Astrocyte (in vitro differentiated cells and primary cell): ENCODE measurements around the gene SETDB2. TPM values are rescaled to one million over a fixed set of nuclear protein-coding genes. Genes with fewer than 3 reads are reported as not detected.

Experiments
- DNase-seq: peaks from one replicate; pipeline ENCODE4 v3.0.0-alpha.2; 2010; ENCODE audit warnings: low read depth
- FAIRE-seq: peaks from 2 replicates; lab custom pipeline; 2011; peaks lifted over from hg19 to GRCh38; lab: Jason Lieb, UNC
- H2AFZ ChIP-seq: 2 replicates; pipeline ENCODE4 v1.6.0; 2012; ENCODE audit warnings: low read depth, low read length, inconsistent platforms
- H3K27ac ChIP-seq: 2 replicates; pipeline ENCODE4 v1.5.1; 2011; ENCODE audit warnings: low read depth, low read length, inconsistent platforms
- H3K27me3 ChIP-seq: 2 replicates; pipeline ENCODE4 v1.6.0; 2011; ENCODE audit warnings: low read length, inconsistent platforms; ENCODE audit not compliant: insufficient read depth
- H3K36me3 ChIP-seq: 2 replicates; pipeline ENCODE4 v1.5.1; 2011; ENCODE audit warnings: low read length, inconsistent platforms; ENCODE audit not compliant: insufficient read depth
- H3K4me1 ChIP-seq: 2 replicates; pipeline ENCODE4 v1.5.1; 2011; ENCODE audit warnings: low read length, inconsistent platforms; ENCODE audit not compliant: insufficient read depth
- H3K4me2 ChIP-seq: 2 replicates; pipeline ENCODE4 v1.6.0; 2012; ENCODE audit warnings: low read length, inconsistent platforms
- H3K4me3 ChIP-seq: 2 replicates; pipeline ENCODE4 v1.5.1; 2011; ENCODE audit warnings: low read depth, mild to moderate bottlenecking, low read length, inconsistent platforms; ENCODE audit not compliant: insufficient read depth
- H3K79me2 ChIP-seq: 2 replicates; pipeline ENCODE4 v1.6.0; 2012; ENCODE audit warnings: mild to moderate bottlenecking, low read length, inconsistent platforms; ENCODE audit not compliant: insufficient read depth
- H3K9ac ChIP-seq: 2 replicates; pipeline ENCODE4 v1.6.0; 2012; ENCODE audit warnings: mild to moderate bottlenecking, low read length, inconsistent platforms
- H3K9me3 ChIP-seq: 2 replicates; pipeline ENCODE4 v1.5.1; 2012; ENCODE audit warnings: low read depth, mild to moderate bottlenecking, low read length, inconsistent platforms; ENCODE audit not compliant: insufficient read depth
- H4K20me1 ChIP-seq: 2 replicates; pipeline ENCODE4 v1.6.0; 2012; ENCODE audit warnings: low read length, inconsistent platforms; ENCODE audit not compliant: insufficient read depth
- H3K27ac Mint-ChIP-seq: one replicate; pipeline ENCODE4 v1.8.0; 2021; ENCODE audit warnings: mild to moderate bottlenecking, mixed read lengths; ENCODE audit not compliant: unreplicated experiment
- H3K27me3 Mint-ChIP-seq: one replicate; pipeline ENCODE4 v1.8.0; 2021; ENCODE audit warnings: low read depth, mixed read lengths; ENCODE audit not compliant: unreplicated experiment
- H3K36me3 Mint-ChIP-seq: one replicate; pipeline ENCODE4 v1.8.0; 2021; ENCODE audit warnings: low read depth, mixed read lengths; ENCODE audit not compliant: unreplicated experiment
- H3K4me1 Mint-ChIP-seq: one replicate; pipeline ENCODE4 v1.8.0; 2021; ENCODE audit warnings: low read depth, mixed read lengths; ENCODE audit not compliant: unreplicated experiment
- H3K4me3 Mint-ChIP-seq: one replicate; pipeline ENCODE4 v1.8.0; 2021; ENCODE audit warnings: mild to moderate bottlenecking, moderate library complexity, mixed read lengths; ENCODE audit not compliant: unreplicated experiment
- H3K9me3 Mint-ChIP-seq: one replicate; pipeline ENCODE4 v1.8.0; 2021; ENCODE audit warnings: mild to moderate bottlenecking, mixed read lengths; ENCODE audit not compliant: unreplicated experiment
- CTCF ChIP-seq: IDR thresholded peaks from 2 replicates; pipeline ENCODE4 v1.5.1; 2011; ENCODE audit warnings: low read depth, mild to moderate bottlenecking, inconsistent platforms, low read length, moderate library complexity; ENCODE audit not compliant: insufficient read depth
- EZH2 ChIP-seq: IDR thresholded peaks from 2 replicates; pipeline ENCODE4 v1.6.1; 2012; ENCODE audit warnings: mild to moderate bottlenecking, low read length, inconsistent platforms; ENCODE audit not compliant: insufficient read depth
- total RNA-seq: library from RNA; stranded (reverse); gene quantifications from 2 replicates; pipeline ENCODE4 v1.2.1, GENCODE V29; 2021

SETDB2 gene
- total RNA-seq, 1 donor from 2014 or later, result 5.8 TPM

DNA sequence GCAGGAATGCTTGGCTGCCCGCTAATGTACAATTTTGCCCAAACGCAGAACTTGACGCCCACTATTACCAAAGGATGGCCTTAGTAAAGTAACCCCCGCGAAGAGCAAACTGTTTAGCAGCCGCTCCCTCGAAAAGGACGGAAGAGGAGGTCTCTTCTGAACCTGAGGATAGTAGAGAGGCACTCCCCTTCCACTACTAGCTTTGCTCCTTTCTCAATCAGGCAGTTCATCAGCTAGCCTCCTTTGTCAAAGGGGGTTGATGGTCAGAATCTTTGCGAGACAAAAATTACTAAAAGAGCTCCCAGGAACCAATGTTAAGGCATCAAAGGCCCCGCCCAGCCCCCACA is 744 bp upstream of the SETDB2 start:
- peak overlapping the region; percentile 95 for H3K4me2 ChIP-seq
- Mint-ChIP-seq H3K36me3 (peaks cover 2% of the 10 kb centered on the region), H3K4me1 (peaks cover 4% of the 10 kb centered on the region), H3K27ac (peak overlapping the region; percentile 99), H3K9me3 (peaks cover 2% of the 10 kb centered on the region), H3K4me3 (peak overlapping the region; percentile 99), H3K27me3 (no peaks in the 10 kb centered on the region)
- TF ChIP-seq EZH2 (no peak), CTCF (no peak)
- peak overlapping the region; percentile 92 for H3K9ac ChIP-seq
- H3K27me3 ChIP-seq, result no peaks in the 10 kb centered on the region
- H3K79me2 ChIP-seq, result peaks cover 6% of the 10 kb centered on the region
- H4K20me1 ChIP-seq, result no peaks in the 10 kb centered on the region
- FAIRE-seq, result no peak
- peak overlapping the region; percentile 95 for H2AFZ ChIP-seq
- peaks cover 7% of the 10 kb centered on the region for H3K4me1 ChIP-seq
- peak overlapping the region; percentile 90 for H3K4me3 ChIP-seq
- H3K27ac ChIP-seq, result peak overlapping the region; percentile 96
- H3K36me3 ChIP-seq, result no peaks in the 10 kb centered on the region
- peak; percentile 17 for DNase-seq
- no peaks in the 10 kb centered on the region for H3K9me3 ChIP-seq

DNA sequence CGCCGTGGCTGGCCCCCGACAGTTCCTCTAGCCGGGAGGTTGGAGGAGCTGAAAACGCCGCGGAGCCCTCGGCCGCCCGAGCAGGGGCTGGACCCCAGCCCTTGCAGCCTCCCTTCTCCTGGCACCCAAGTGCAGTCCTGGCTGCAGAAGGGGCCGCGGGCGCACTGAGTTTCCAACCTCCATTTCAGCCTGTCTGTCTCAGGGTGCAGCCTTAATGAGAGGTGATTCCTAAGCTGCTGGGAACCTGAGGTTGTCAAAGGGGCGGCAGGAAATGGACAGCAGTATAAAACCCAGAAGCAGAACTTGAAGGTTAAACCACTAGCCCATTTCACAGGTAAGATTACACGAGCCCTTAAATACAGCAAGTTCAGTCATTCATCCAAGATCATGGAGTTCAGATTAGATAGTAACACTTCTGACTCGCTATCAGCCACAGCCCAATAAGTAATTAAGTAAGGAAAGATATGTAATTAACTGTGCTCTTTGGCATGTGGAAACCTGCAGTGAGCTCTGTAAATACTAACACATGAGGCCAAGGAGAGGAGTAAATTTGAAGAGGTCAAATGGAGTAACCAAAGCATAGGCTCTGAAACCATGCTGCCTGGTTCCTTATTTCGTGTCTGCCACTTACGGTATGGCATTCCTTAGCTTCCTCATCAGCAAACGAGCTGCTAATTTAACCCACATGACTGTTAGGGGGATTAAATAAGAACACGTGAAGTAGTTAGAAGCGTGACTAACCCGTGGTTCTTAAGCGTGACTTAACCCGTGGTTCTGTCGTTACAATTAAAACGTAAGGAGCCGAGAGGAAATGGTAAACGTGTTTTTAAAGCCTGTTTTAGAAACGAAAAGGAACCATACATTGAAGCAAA is 686 bp downstream of the SETDB2 start:
- Histone ChIP-seq H3K36me3 (no peaks in the 10 kb centered on the region), H4K20me1 (no peaks in the 10 kb centered on the region), H3K79me2 (peaks cover 6% of the 10 kb centered on the region), H3K27ac (peak overlapping the region; percentile 80), H3K9me3 (no peaks in the 10 kb centered on the region), H3K4me3 (peak overlapping the region; percentile 90), H3K4me2 (peak overlapping the region; percentile 95), H3K27me3 (no peaks in the 10 kb centered on the region), H3K4me1 (peaks cover 7% of the 10 kb centered on the region), H2AFZ (peak overlapping the region; percentile 89), H3K9ac (peak overlapping the region; percentile 92)
- Mint-ChIP-seq H3K36me3 (peaks cover 2% of the 10 kb centered on the region), H3K27me3 (no peaks in the 10 kb centered on the region), H3K4me3 (peak overlapping the region; percentile 99), H3K4me1 (peaks cover 4% of the 10 kb centered on the region), H3K9me3 (peaks cover 2% of the 10 kb centered on the region), H3K27ac (peak overlapping the region; percentile 5)
- FAIRE-seq (no peak), DNase-seq (peak; percentile 63)
- no peak for TF ChIP-seq EZH2
- TF ChIP-seq CTCF, result no peak

DNA sequence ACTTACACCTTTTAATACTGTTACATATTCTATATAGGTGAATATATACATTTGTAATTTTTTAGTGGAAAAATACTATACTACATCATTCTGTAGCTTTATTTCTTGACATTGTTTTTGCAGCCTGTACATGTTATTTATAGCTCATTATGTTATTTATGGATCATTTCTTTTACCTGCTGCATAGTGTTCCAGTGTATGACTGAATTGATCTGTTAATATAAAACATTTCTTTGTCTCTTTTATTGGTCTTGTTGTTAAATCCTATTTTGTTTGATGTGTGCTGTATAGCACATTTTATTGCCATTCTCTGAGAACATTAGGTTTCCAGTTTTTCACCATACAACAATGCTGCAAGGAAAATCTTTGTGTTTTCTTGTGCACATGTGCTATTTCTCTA is 2.4 kb downstream of the SETDB2 start:
- H3K27ac Mint-ChIP-seq, result no peak overlapping the region
- no peak overlapping the region for H3K4me3 ChIP-seq
- H3K27me3 Mint-ChIP-seq, result no peaks in the 10 kb centered on the region

More for the DNA sequence above, 2.4 kb downstream of the SETDB2 start:
- H3K27me3 ChIP-seq, result no peaks in the 10 kb centered on the region
- peaks cover 2% of the 10 kb centered on the region for H3K9me3 Mint-ChIP-seq
- no peak for TF ChIP-seq EZH2
- no peak for TF ChIP-seq CTCF
- peaks cover 4% of the 10 kb centered on the region for H3K4me1 Mint-ChIP-seq
- no peak overlapping the region for H3K4me2 ChIP-seq
- H3K79me2 ChIP-seq, result peaks cover 8% of the 10 kb centered on the region
- peaks cover 7% of the 10 kb centered on the region for H3K4me1 ChIP-seq
- peak overlapping the region; percentile 70 for H3K4me3 Mint-ChIP-seq
- H3K36me3 ChIP-seq, result no peaks in the 10 kb centered on the region
- no peak overlapping the region for H2AFZ ChIP-seq
- no peaks in the 10 kb centered on the region for H3K9me3 ChIP-seq
- peaks cover 2% of the 10 kb centered on the region for H3K36me3 Mint-ChIP-seq
- no peak overlapping the region for H3K27ac ChIP-seq
- FAIRE-seq (no peak), DNase-seq (no peak)
- H4K20me1 ChIP-seq, result no peaks in the 10 kb centered on the region
- H3K9ac ChIP-seq, result no peak overlapping the region
